Endothelial cell of umbilical vein (primary cell): ENCODE results near the gene ZNF423. TPM values are rescaled to one million over a fixed set of nuclear protein-coding genes. Genes with fewer than 3 reads are reported as not detected.

Source experiments
- Bru-seq: library from RNA; stranded (reverse); fragments of 400-500 nt; gene quantifications from one replicate; lab custom pipeline; 2021; lab: Mats Ljungman, UMichigan
- BruChase-seq, 2 experiments: library from RNA; stranded (reverse); fragments of 400-500 nt; gene quantifications; one replicate each; lab custom pipeline; 2021; lab: Mats Ljungman, UMichigan
- BruUV-seq: library from RNA; stranded (reverse); fragments of 400-500 nt; replicated peaks from 2 replicates; lab custom pipeline; 2021; lab: Mats Ljungman, UMichigan
- CTCF ChIA-PET: fragments of 300-600, 350-600 bp; sonication (Branson Sonifier 250); formaldehyde crosslinking; loops from one replicate; lab custom pipeline; 2021; ENCODE audit warnings: antibody characterized with exemption, inconsistent platforms; lab: Charles Lee
- POLR2A ChIA-PET: fragments of 300-600, 350-600 bp; sonication (Branson Sonifier 250); formaldehyde crosslinking; loops from one replicate; lab custom pipeline; 2021; ENCODE audit warnings: antibody characterized with exemption, inconsistent platforms; lab: Charles Lee
- DNase-seq: peaks from one replicate; pipeline ENCODE4 v3.0.0-alpha.2; 2011; ENCODE audit warnings: low read depth, low spot score
- FAIRE-seq: peaks from 2 replicates; lab custom pipeline; 2011; peaks lifted over from hg19 to GRCh38; lab: Jason Lieb, UNC
- H2AFZ ChIP-seq: 2 replicates; pipeline ENCODE4 v1.6.0; 2012; ENCODE audit warnings: low read depth, low read length, control low read depth, inconsistent platforms
- H3K27ac ChIP-seq: 2 replicates; pipeline ENCODE4 v1.5.1; 2011; ENCODE audit warnings: low read depth, mild to moderate bottlenecking, control low read depth, low read length, moderate library complexity; ENCODE audit not compliant: insufficient read depth
- H3K27me3 ChIP-seq, 2 experiments: 2 replicates each; pipeline versions ENCODE4 v1.6.0 to v1.6.1; 2011; ENCODE audit warnings: low read length in 2 of 2, mixed read lengths in 1 of 2; ENCODE audit not compliant: control insufficient read depth in 2 of 2, insufficient read depth in 2 of 2
- H3K36me3 ChIP-seq, 2 experiments: 2 replicates in 1 of 2; 3 replicates in 1 of 2; pipeline ENCODE4 v1.5.1; 2011; ENCODE audit warnings: low read length in 2 of 2, mild to moderate bottlenecking in 1 of 2, moderate library complexity in 1 of 2; ENCODE audit not compliant: control insufficient read depth in 2 of 2, insufficient read depth in 2 of 2; ENCODE audit errors: extremely low read depth in 1 of 2
- H3K4me1 ChIP-seq: 3 replicates; pipeline ENCODE4 v1.5.1; 2011; ENCODE audit warnings: mild to moderate bottlenecking, low read length; ENCODE audit not compliant: control insufficient read depth, insufficient read depth; ENCODE audit errors: extremely low read depth
- H3K4me2 ChIP-seq: 2 replicates; pipeline ENCODE4 v1.6.1; 2011; ENCODE audit warnings: low read length, control low read depth, mixed read lengths; ENCODE audit not compliant: insufficient read depth
- H3K4me3 ChIP-seq, 3 experiments: fragments of 200-600 bp in 1 of 3; sonication (generic), shearing (Covaris generic) in 1 of 3; replicated peaks in 1 of 3; 2 replicates each; pipeline ENCODE4 v1.5.1; 2011 to 2016; ENCODE audit warnings: control low read depth in 3 of 3, low read length in 3 of 3, mild to moderate bottlenecking in 2 of 3, inconsistent platforms in 1 of 3, low read depth in 1 of 3, moderate library complexity in 1 of 3; ENCODE audit not compliant: insufficient read depth in 1 of 3
- H3K79me2 ChIP-seq: 2 replicates; pipeline ENCODE4 v1.6.0; 2012; ENCODE audit warnings: low read length, inconsistent platforms; ENCODE audit not compliant: control insufficient read depth, insufficient read depth
- H3K9ac ChIP-seq: replicated peaks from 2 replicates; pipeline ENCODE3; 2011; ENCODE audit warnings: low read length, control low read depth; ENCODE audit not compliant: insufficient read depth; ENCODE audit errors: extremely low read depth
- H3K9me1 ChIP-seq: replicated peaks from 3 replicates; pipeline ENCODE4 v1.6.0; 2011; ENCODE audit warnings: mild to moderate bottlenecking, low read length; ENCODE audit not compliant: control insufficient read depth, insufficient read depth; ENCODE audit errors: extremely low read depth
- H3K9me3 ChIP-seq: replicated peaks from 2 replicates; pipeline ENCODE4 v1.5.1; 2012; ENCODE audit warnings: low read length, inconsistent platforms; ENCODE audit not compliant: control insufficient read depth, insufficient read depth
- H4K20me1 ChIP-seq: replicated peaks from 2 replicates; pipeline ENCODE3; 2011; ENCODE audit warnings: mild to moderate bottlenecking, low read length; ENCODE audit not compliant: control insufficient read depth, insufficient read depth; ENCODE audit errors: extremely low read depth
- CTCF ChIP-seq, 2 donors: IDR thresholded peaks; 1 replicate in 1 of 2; 2 replicates in 1 of 2; pipeline ENCODE4 v1.5.1; 2011; ENCODE audit warnings: low read length in 2 of 2, mild to moderate bottlenecking in 2 of 2, moderate library complexity in 2 of 2, control low read depth in 1 of 2, inconsistent platforms in 1 of 2, low read depth in 1 of 2; ENCODE audit not compliant: insufficient read depth in 1 of 2; ENCODE audit errors: extremely low read depth in 1 of 2
- EZH2 ChIP-seq: IDR thresholded peaks from 2 replicates; pipeline ENCODE4 v1.6.1; 2012; ENCODE audit warnings: borderline replicate concordance, low read depth, mild to moderate bottlenecking, moderate library complexity, low read length, inconsistent platforms; ENCODE audit not compliant: severe bottlenecking
- FOS ChIP-seq: IDR thresholded peaks from 2 replicates; pipeline ENCODE4 v1.6.1; 2011; ENCODE audit warnings: mild to moderate bottlenecking, low read length, moderate library complexity, borderline replicate concordance; ENCODE audit not compliant: insufficient read depth
- GATA2 ChIP-seq: IDR thresholded peaks from 2 replicates; pipeline ENCODE4 v1.7.0; 2011; ENCODE audit warnings: low read depth, mild to moderate bottlenecking, moderate library complexity, mixed read lengths, low read length; ENCODE audit not compliant: insufficient read length, insufficient read depth
- JUN ChIP-seq: IDR thresholded peaks from 2 replicates; pipeline ENCODE4 v1.6.1; 2011; ENCODE audit warnings: borderline replicate concordance, low read depth; ENCODE audit not compliant: insufficient read length, insufficient read depth
- MAX ChIP-seq: IDR thresholded peaks from 2 replicates; pipeline ENCODE4 v1.6.1; 2011; ENCODE audit not compliant: insufficient read depth, insufficient read length
- MYC ChIP-seq: IDR thresholded peaks from one replicate; pipeline ENCODE4 v1.6.1; 2011; ENCODE audit warnings: mild to moderate bottlenecking, low read depth, low read length
- POLR2A ChIP-seq: IDR thresholded peaks from 2 replicates; pipeline ENCODE4 v1.6.1; 2012; ENCODE audit warnings: low read depth, mild to moderate bottlenecking, control low read depth, low read length
- POLR2AphosphoS5 ChIP-seq: IDR thresholded peaks from 2 replicates; pipeline ENCODE4 v1.6.1; 2012; ENCODE audit warnings: low read depth, mild to moderate bottlenecking, control low read depth, low read length, moderate library complexity; ENCODE audit not compliant: insufficient read depth
- dilution Hi-C: fragments of 300-500 bp; cut with MboI; formaldehyde crosslinking; loops from one replicate; pipeline ENCODE4 v1.15.0; 2019; ENCODE audit warnings: low sequenced_read_pairs; ENCODE audit not compliant: extremely low pct_ligation_motif_present
- intact Hi-C: fragments of 100-400 bp; cut with micrococcal nuclease; formaldehyde crosslinking; loops from one replicate; pipeline ENCODE4 v1.10.0; 2022
- long read RNA-seq: library from polyadenylated mRNA; stranded (forward); transcript quantifications from one replicate; pipeline ENCODE4 v2.0.0, GENCODE V29; 2021
- polyA minus RNA-seq, 3 experiments: library from RNA; depleted of rRNA, polyadenylated mRNA; stranded (reverse); fragments of >200 nt; gene quantifications; 1 replicate in 1 of 3; 2 replicates in 2 of 3; pipeline ENCODE4 v1.2.3, GENCODE V29; 2011
- polyA plus RNA-seq, 4 experiments: library from polyadenylated mRNA; depleted of rRNA in 3 of 4; stranded (reverse) in 3 of 4; unstranded in 1 of 4; fragments of >200 nt; gene quantifications; 2 replicates each; pipeline versions ENCODE4 v1.2.1 to v1.2.3, GENCODE V29; 2011 to 2012; ENCODE audit warnings: missing spikeins in 1 of 4
- total RNA-seq: library from RNA; stranded (reverse); gene quantifications from 2 replicates; pipeline ENCODE4 v1.2.3, GENCODE V29; 2021

Gene ZNF423
- 3.2 and 8.1 TPM in 2 replicates for total RNA-seq
- polyA plus RNA-seq = 2.2 and 2.3 TPM in 2 replicates
- 2.8 and 3.1 TPM in 2 replicates for polyA plus RNA-seq (2011; cell fraction: cytosol; rRNA removed)
- 3.6 and 4.9 TPM in 2 replicates for polyA plus RNA-seq (2011; cell fraction: nucleus; rRNA removed)
- polyA plus RNA-seq (2012) = 3.7 and 7.0 TPM in 2 replicates
- polyA minus RNA-seq = 6.1 and 6.5 TPM in 2 replicates
- polyA minus RNA-seq (2011; cell fraction: cytosol; rRNA and poly(A)+ RNA removed) = not detected
- 5.2 and 7.6 TPM in 2 replicates for polyA minus RNA-seq (2011; cell fraction: nucleus; rRNA and poly(A)+ RNA removed)
- Bru-seq, nascent RNA = percentile 47 among the genes with signal in this experiment
- BruChase-seq, experiment 1, labeled RNA remaining after a 6-hour chase = percentile 39 among the genes with signal in this experiment
- percentile 41 among the genes with signal in this experiment for BruChase-seq, experiment 2, labeled RNA remaining after a 2-hour chase
- long read RNA-seq, full-length matches to known transcripts = 1 of 9 reads
- long read RNA-seq, partial matches to known transcripts = 6 of 9 reads
- long read RNA-seq, other reads (novel, unspliced or antisense) = 2 of 9 reads

GRCh38 chr16:49855822-49856671 is at the start of gene ZNF423:
Gene ZNF423, minus strand, starts transcription at chr16:49856112. Its CDS starts 338 bp downstream, at chr16:49855774.
- Histone ChIP-seq H3K27me3 (peaks cover 27 to 52% of the 10 kb centered on the region in 2 experiments), H3K79me2 (no peaks in the 10 kb centered on the region), H3K4me1 (peaks cover 25% of the 10 kb centered on the region), H3K9me3 (no peaks in the 10 kb centered on the region), H3K9me1 (no peaks in the 10 kb centered on the region), H2AFZ (peak within 1 kb of the TSS; percentile 81), H3K4me3 (peak within 1 kb of the TSS; percentile 48 to 92 (median 56)), H4K20me1 (no peaks in the 10 kb centered on the region), H3K9ac (peak within 1 kb of the TSS; percentile 58), H3K27ac (peak within 1 kb of the TSS; percentile 19), H3K4me2 (peak within 1 kb of the TSS; percentile 69), H3K36me3 (no peaks in the 10 kb centered on the region)
- DNase-seq (peak; percentile 18), FAIRE-seq (no peak)
- no peak for TF ChIP-seq GATA2
- TF ChIP-seq JUN = no peak
- TF ChIP-seq FOS = no peak
- no peak for TF ChIP-seq POLR2A
- TF ChIP-seq POLR2AphosphoS5 = no peak
- TF ChIP-seq MAX = no peak
- TF ChIP-seq CTCF (IDR thresholded peaks at IDR 0.05; ENCODE audit: extremely low read depth in 1 of 2, insufficient read depth in 1 of 2, low read depth in 1 of 2, low read length in 2 of 2) = no peak
- TF ChIP-seq EZH2 = no peak
- no peak for TF ChIP-seq MYC
- ChIA-PET POLR2A (interaction anchor here (0.7 kb wide), 1 partner anchor 100 kb away, joined by 4 read pairs; no protein-coding TSS in a partner anchor), CTCF (interaction anchor here (1.1 to 4.4 kb wide), 9 partner anchors 15 to 364 kb away, joined by 3 to 44 read pairs (median 5); no protein-coding TSS in a partner anchor)
- dilution Hi-C loops = no loop called here
- intact Hi-C loops = loop anchor here (1.0 to 5.0 kb wide), 7 partner anchors 21 to 414 kb away; no protein-coding TSS in a partner anchor
- BruUV-seq = no TSS peak
